Choroid plexus epithelial cell (primary cell): ENCODE data around the gene KIRREL3.

Source experiments
- DNase-seq: peaks from one replicate; pipeline ENCODE4 v3.0.0-alpha.2; 2010; ENCODE audit warnings: low read depth
- H3K4me3 ChIP-seq: 2 replicates; pipeline ENCODE4 v1.5.1; 2011; ENCODE audit warnings: low read depth, mild to moderate bottlenecking, control low read depth, low read length, moderate library complexity
- TF ChIP-seq, protein P1 (sequence below): conservative IDR thresholded peaks from 2 replicates; pipeline ENCODE4 v1.5.1; 2011; ENCODE audit warnings: low read depth, mild to moderate bottlenecking, control low read depth, inconsistent platforms, low read length, moderate library complexity

KIRREL3 gene

DNA sequence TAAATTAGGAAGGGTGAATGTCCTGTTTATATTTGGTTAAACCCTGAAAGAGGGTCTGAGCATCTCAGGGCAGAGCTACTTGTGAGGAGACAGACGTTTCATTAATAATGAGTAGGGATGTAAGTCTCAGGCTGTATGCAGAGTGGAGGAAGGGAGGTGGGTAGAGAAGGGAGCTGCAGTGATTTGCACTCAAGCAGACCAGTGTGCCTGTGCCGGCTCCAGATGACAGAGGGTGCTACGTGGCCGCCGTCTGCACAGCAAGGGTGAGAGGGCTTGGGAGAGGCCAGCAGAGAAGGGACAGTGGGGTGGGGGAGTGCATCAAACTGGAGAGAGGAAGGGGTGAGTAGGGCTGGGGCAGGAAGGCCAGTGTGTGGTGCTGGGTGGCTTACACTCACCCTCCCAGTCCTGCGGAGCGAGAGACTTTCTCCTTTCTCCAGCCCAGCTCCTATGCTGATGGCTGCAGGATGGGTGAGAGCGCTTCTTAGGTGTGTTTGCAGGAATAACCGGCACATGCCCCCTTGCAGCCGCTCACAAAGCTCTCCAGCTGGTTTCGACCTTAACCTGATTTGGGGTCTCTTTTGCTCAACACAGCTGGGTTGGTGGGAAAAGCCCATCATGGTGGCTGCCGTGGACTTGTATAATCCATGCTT is 514.5 kb downstream of the KIRREL3 start:
- no peak overlapping the region for H3K4me3 ChIP-seq
- TF ChIP-seq, protein P1, sequence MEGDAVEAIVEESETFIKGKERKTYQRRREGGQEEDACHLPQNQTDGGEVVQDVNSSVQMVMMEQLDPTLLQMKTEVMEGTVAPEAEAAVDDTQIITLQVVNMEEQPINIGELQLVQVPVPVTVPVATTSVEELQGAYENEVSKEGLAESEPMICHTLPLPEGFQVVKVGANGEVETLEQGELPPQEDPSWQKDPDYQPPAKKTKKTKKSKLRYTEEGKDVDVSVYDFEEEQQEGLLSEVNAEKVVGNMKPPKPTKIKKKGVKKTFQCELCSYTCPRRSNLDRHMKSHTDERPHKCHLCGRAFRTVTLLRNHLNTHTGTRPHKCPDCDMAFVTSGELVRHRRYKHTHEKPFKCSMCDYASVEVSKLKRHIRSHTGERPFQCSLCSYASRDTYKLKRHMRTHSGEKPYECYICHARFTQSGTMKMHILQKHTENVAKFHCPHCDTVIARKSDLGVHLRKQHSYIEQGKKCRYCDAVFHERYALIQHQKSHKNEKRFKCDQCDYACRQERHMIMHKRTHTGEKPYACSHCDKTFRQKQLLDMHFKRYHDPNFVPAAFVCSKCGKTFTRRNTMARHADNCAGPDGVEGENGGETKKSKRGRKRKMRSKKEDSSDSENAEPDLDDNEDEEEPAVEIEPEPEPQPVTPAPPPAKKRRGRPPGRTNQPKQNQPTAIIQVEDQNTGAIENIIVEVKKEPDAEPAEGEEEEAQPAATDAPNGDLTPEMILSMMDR = no peak
- DNase-seq = no peak

DNA sequence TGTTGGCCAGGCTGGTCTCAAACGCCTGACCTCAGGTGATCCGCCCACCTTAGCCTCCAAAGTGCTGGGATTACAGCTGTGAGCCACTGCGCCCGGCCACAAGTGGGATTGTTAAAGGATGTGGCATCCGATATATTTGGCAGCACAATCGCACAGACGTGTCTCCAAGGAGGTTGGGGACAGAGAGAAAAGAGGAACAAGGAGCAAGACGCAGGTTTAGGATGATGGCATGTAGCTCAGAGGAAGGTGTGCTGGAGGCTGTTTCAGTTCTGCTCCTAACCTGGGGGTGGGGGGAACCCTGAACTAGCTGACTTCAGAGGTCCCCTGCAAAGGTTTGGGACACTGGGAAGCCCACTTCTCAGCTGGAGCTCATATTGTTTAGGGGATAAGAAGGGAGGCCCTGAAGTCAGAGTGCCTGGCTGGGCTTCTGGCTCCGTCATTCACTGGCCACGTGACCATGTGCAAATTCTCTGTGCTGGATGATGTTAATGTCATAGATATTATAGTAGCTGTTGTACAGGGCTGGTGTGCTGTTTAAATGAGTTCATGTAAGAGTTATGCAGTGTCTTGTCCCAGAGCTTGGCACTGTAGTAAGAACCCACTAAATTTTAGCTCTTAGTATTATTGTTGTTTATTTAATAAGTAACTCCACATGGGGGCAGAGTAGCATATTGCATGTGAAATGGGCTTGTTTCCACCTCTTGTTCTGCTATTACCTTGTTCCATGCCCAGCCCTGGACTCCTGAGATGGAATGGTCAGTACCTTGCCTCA is 515.4 kb downstream of the KIRREL3 start:
- DNase-seq = peak; percentile 49
- TF ChIP-seq, protein P1 = peak; percentile 26

DNA sequence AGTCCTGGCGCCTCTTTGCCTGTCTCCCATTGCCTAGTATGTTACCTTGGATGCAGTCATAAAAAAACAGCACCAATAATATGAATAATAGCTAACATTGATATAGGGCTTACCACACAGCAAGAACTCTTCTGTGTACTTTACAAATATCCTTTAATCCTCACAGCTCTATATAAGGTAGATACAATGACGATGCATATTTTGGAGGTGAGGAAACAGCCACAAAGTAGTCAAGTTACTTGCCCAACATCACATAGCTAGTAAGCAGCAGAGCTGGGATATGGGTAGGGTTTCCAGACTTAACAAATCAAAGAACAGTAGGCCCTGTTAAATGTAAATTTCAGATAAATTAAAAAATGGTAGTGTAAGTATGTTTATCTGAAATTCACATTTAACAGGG is 516.3 kb downstream of the KIRREL3 start:
- no peak overlapping the region for H3K4me3 ChIP-seq
- DNase-seq = peak; percentile 72
- TF ChIP-seq, protein P1 = no peak

More for the DNA sequence above, 515.4 kb downstream of the KIRREL3 start:
- H3K4me3 ChIP-seq = no peak overlapping the region

DNA sequence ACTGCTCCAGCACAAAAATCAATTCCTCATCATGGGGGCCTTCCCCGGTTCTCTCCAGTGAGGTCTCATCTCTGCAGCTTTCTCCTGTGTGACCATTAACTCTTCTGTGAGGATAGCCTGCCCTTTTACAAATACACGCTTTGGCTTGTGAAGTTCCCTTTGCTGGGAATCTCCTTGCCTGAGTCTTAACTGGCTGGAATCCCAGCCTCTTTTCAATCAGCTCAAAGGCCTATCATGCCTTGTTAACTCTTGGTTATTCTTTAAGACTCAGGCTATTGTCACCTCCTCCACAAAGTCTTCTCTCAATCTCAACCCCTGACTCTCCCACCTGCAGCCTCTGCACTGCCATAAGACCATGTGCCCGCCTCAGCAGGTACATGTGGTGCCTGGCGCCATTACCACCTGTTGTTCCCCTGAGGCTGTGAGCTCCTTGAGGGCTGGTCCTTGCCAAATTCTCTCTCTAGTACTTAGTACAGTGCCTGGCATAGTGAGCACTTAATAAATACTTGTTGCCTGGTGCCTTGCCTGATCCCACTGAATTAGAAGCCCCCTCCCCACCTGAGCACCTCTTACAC is 516.9 kb downstream of the KIRREL3 start:
- TF ChIP-seq, protein P1 = no peak
- no peak overlapping the region for H3K4me3 ChIP-seq
- no peak for DNase-seq

DNA sequence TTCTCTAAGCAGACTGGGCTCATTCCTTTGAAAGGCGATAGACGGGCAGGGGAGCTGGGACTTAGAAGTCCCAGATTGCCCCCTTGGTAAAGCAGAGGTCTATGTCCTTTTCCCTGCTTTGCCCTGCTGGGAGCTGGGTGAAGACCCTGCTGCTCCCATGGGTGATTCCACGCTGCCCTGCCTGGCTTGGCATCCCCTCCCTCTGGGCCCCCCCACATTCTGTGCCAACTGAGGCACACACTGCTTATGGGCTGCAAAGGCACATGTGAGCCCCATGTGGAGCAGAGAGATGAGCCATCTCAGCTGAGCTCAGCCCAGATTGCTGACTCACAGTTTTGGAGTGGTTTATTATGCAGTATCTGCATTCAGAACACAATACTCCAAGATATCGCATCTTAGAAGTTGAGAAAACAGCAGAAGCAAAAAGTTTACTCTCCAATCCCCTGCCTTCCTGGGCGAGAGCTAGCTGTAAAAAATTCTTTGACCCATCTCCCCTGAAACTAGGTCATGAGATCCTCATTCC is 517.9 kb downstream of the KIRREL3 start:
- peak; percentile 4 for DNase-seq
- TF ChIP-seq, protein P1 = no peak
- H3K4me3 ChIP-seq = no peak overlapping the region

DNA sequence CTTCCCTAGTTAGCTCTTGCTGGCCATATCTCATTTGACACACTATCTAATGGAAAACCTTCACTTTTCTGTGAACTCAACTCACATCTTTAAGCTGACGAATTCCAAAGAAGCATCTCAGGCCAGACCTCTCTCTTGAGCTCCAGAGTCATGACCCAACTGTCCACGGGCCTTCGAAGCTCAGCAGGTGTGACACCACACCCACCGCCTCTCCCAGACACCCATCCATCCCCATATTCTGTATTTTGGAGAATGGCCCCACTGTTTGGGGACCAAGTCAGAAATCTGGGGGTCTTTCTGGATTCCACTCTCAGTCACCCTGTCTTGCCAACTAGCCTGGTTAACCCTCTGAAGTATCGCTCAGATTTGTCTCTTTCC is 519.3 kb downstream of the KIRREL3 start:
- DNase-seq = no peak

More for the DNA sequence above, 519.3 kb downstream of the KIRREL3 start:
- no peak overlapping the region for H3K4me3 ChIP-seq
- TF ChIP-seq, protein P1 = no peak
